GM21576 (cell line): ENCODE measurements around the gene GHDC.

ENCODE experiments used
- ATAC-seq: cut with Tn5 transposase; IDR thresholded peaks from one replicate; pipeline ENCODE4 v1.9.1; 2021; ENCODE audit warnings: mild to moderate bottlenecking, moderate library complexity; ENCODE audit not compliant: unreplicated experiment

GHDC gene

GRCh38 chr17:42183741-42184711 lies 10.3 kb downstream of the GHDC start:
- ATAC-seq = no peak

- ATAC-seq = no peak
These were observed 11.2 kb downstream of the GHDC start for GRCh38 chr17:42182927-42183734.

- no peak for ATAC-seq
These were observed 12.5 kb downstream of the GHDC start for GRCh38 chr17:42181851-42182207.

GRCh38 chr17:42180922-42181850 lies 13.1 kb downstream of the GHDC start, which contains the start of gene KCNH4:
Gene KCNH4 (minus strand): TSS chr17:42181142. CDS start chr17:42180945, 197 bp downstream.
- ATAC-seq = peak; percentile 42

- no peak for ATAC-seq
These were observed 13.8 kb downstream of the GHDC start for GRCh38 chr17:42180411-42180921.

- ATAC-seq = no peak
These were observed 14.3 kb downstream of the GHDC start for GRCh38 chr17:42179911-42180410.

GRCh38 chr17:42179335-42179734 lies 15.0 kb downstream of the GHDC start:
- ATAC-seq = no peak

GRCh38 chr17:42178817-42179216 lies 15.5 kb downstream of the GHDC start:
- ATAC-seq = no peak

GRCh38 chr17:42177684-42178083 lies 16.6 kb downstream of the GHDC start:
- no peak for ATAC-seq

GRCh38 chr17:42174126-42174783 lies 20.0 kb downstream of the GHDC start:
- no peak for ATAC-seq

- no peak for ATAC-seq
These were observed 22.5 kb downstream of the GHDC start for GRCh38 chr17:42171831-42172230.

- no peak for ATAC-seq
These were observed 24.9 kb downstream of the GHDC start for GRCh38 chr17:42169351-42169750.

- no peak for ATAC-seq
These were observed 26.5 kb downstream of the GHDC start for GRCh38 chr17:42167807-42168206.

- ATAC-seq = no peak
These were observed 28.0 kb downstream of the GHDC start for GRCh38 chr17:42166196-42166763.

- ATAC-seq = no peak
These were observed 28.5 kb downstream of the GHDC start for GRCh38 chr17:42165751-42166150.

- no peak for ATAC-seq
These were observed 30.4 kb downstream of the GHDC start for GRCh38 chr17:42163696-42164407.

- no peak for ATAC-seq
These were observed 31.2 kb downstream of the GHDC start for GRCh38 chr17:42163113-42163512.

GRCh38 chr17:42160531-42160910 lies 33.8 kb downstream of the GHDC start:
- no peak for ATAC-seq
